IPS-18a (cell line): ENCODE data around the gene RBBP4.
"Not testable (repeated sequence)": the region's sequence is repeated elsewhere in the genome, so short reads cannot be mapped to it uniquely, and the experiment has no call there.

ENCODE experiments used
- H3K27ac ChIP-seq: one replicate; pipeline ENCODE4 v1.5.1; 2013; ENCODE audit warnings: low read length
- H3K27me3 ChIP-seq: one replicate; pipeline ENCODE4 v1.6.1; 2013; ENCODE audit warnings: mild to moderate bottlenecking, low read length; ENCODE audit not compliant: control insufficient read depth, insufficient read depth
- H3K36me3 ChIP-seq: one replicate; pipeline ENCODE4 v1.6.1; 2013; ENCODE audit warnings: low read depth, low read length; ENCODE audit not compliant: control insufficient read depth
- H3K4me1 ChIP-seq: one replicate; pipeline ENCODE4 v1.6.1; 2013; ENCODE audit warnings: low read depth, low read length; ENCODE audit not compliant: control insufficient read depth
- H3K4me3 ChIP-seq: one replicate; pipeline ENCODE4 v1.5.1; 2013; ENCODE audit warnings: low read length
- H3K9ac ChIP-seq: one replicate; pipeline ENCODE4 v1.6.1; 2013; ENCODE audit warnings: mild to moderate bottlenecking, low read length, moderate library complexity
- H3K9me3 ChIP-seq: one replicate; pipeline ENCODE4 v1.6.1; 2013; ENCODE audit warnings: low read depth, low read length; ENCODE audit not compliant: control insufficient read depth

Gene RBBP4

DNA sequence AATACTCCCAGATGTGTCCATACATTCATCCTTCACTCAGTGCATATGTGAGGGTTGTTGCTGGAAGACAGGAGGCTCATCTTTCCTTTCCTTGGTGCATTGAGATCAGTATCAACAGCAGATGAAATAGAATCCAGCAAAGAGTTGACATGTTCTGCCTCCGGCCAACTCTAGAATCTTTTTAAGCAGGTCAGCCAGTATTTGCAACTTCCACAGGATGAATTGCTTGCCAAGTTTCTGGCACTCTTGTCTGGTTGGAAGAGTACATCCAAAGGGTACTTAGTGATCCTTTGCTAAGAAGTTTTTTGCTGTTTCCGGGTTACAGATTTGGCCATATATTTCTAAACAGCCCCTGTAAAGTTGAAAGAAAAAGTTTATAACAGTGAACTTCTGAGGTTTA lies 30.5 kb downstream of the RBBP4 start:
- Histone ChIP-seq H3K9ac (no peak overlapping the region), H3K27me3 (no peaks in the 10 kb centered on the region), H3K36me3 (peaks cover 93% of the 10 kb centered on the region), H3K27ac (no peak overlapping the region), H3K9me3 (no peaks in the 10 kb centered on the region), H3K4me1 (no peaks in the 10 kb centered on the region), H3K4me3 (no peak overlapping the region)

DNA sequence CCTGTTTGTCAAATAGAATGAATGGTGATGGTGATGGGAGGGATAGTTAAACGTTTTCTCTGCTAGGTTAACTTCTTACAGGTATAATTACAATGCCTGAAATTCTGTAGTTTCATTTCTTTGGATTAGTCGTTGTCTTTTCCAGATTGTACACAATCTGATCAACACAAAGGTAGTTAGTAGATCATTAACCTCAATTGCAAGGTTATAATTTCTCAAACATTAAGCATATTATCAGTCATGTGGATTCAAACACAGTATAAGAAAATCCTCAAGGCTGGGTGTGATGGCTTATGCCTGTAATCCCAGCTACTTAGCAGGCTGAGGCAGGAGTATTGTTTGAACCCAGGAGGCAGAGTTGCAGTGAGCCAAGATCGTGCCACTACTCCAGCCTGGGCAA lies 31.0 kb downstream of the RBBP4 start:
- no peaks in the 10 kb centered on the region for H3K4me1 ChIP-seq
- H3K36me3 ChIP-seq: peaks cover 88% of the 10 kb centered on the region
- no peaks in the 10 kb centered on the region for H3K9me3 ChIP-seq
- H3K27ac ChIP-seq: no peak overlapping the region
- no peak overlapping the region for H3K9ac ChIP-seq
- no peaks in the 10 kb centered on the region for H3K27me3 ChIP-seq
- H3K4me3 ChIP-seq: no peak overlapping the region

DNA sequence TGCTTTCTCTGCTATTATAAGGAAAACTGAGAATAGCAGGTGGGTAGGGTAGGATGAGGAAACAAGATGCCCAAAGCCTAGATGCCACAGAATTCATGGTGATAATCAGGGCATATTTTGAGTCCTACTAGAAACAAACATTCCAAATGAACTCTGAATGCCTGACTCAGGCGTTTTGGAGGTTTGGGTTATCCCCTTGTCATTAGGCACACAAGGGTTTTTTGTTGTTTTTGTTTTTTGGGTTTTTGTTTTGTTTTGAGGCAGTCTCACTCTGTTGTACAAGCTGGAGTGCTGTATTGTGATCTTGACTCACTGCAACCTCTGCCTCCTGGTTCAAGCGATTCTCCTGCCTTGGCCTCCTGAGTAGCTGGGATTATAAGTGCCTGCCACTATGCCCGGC lies 32.4 kb downstream of the RBBP4 start:
- H3K36me3 ChIP-seq: peaks cover 75% of the 10 kb centered on the region
- no peak overlapping the region for H3K27ac ChIP-seq
- no peak overlapping the region for H3K9ac ChIP-seq
- no peak overlapping the region for H3K4me3 ChIP-seq
- H3K9me3 ChIP-seq: no peaks in the 10 kb centered on the region
- no peaks in the 10 kb centered on the region for H3K4me1 ChIP-seq
- H3K27me3 ChIP-seq: no peaks in the 10 kb centered on the region

DNA sequence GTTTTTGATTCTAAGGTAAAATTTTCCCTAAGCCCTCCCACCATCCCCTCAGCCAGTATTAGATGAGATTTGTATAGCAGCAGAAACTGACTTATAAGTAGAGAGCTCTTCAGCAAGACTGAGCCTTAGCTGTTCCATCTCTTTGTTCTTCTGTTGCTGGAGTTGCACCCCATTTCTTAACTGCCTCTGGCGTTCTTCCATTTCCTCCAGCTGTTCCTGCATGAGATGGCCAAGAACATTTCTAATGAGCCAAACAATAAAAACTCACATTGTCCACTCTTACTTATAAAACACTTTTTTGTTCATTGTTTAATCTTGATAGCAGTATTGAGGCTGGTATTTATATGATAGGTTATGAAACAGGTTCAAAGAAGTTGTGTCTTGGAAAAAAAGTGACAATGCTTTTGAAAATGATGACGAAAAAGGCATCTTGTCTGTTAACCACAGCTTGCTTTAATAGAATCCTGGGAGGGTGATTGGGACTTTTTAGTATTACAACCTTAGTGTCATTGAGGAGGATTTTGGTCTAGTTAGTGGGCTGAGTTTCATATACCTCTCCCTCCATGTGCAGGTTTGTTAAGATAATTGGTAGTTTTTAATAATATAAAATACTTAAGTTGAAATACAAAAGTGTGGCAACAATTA lies 33.3 kb downstream of the RBBP4 start:
- Histone ChIP-seq H3K27ac (no peak overlapping the region), H3K9ac (no peak overlapping the region), H3K4me1 (no peaks in the 10 kb centered on the region), H3K4me3 (no peak overlapping the region), H3K27me3 (no peaks in the 10 kb centered on the region), H3K36me3 (peaks cover 66% of the 10 kb centered on the region), H3K9me3 (no peaks in the 10 kb centered on the region)

DNA sequence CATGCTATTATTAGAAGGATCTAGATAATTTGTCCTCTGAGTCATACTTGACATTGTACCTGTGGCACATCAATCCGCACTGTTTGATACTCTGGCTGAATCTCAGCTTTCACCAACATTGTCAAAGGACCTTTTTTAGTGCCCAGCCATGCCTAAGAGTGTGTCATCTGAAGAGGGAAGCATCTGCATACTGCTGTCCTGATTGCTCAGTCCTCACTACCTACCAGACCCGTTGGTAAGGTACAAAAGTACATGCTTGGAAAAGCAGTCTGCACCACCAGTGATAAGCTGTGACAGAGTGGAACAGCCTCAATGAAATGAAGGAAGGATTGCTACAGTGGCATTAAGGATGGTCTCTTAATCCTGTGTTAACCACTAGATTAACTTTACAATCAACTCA lies 34.5 kb downstream of the RBBP4 start:
- Histone ChIP-seq H3K4me1 (no peaks in the 10 kb centered on the region), H3K9ac (no peak overlapping the region), H3K27ac (no peak overlapping the region), H3K36me3 (peaks cover 56% of the 10 kb centered on the region), H3K27me3 (no peaks in the 10 kb centered on the region), H3K9me3 (no peaks in the 10 kb centered on the region), H3K4me3 (no peak overlapping the region)

DNA sequence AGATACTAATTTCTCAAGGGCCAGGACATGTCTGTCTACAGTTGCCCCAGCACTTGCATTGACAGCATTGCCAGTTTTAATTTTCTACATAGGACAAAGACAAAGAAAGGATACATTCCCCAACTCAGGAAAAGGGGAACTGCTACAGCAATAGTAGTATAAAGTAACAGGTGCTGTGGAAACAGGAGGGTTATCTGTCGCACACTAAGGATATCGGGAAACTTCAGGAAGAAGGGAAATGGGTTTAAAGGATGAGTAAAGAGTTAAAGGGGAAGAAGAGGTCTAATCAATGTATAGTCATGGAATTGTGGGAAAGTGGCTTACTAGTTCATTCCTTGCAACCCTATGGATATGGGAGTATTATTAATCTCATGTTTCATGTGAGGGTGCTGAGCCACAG lies 35.4 kb downstream of the RBBP4 start:
- H3K9me3 ChIP-seq: no peaks in the 10 kb centered on the region
- no peak overlapping the region for H3K9ac ChIP-seq
- no peaks in the 10 kb centered on the region for H3K27me3 ChIP-seq
- peaks cover 48% of the 10 kb centered on the region for H3K36me3 ChIP-seq
- no peaks in the 10 kb centered on the region for H3K4me1 ChIP-seq
- H3K4me3 ChIP-seq: no peak overlapping the region
- no peak overlapping the region for H3K27ac ChIP-seq

DNA sequence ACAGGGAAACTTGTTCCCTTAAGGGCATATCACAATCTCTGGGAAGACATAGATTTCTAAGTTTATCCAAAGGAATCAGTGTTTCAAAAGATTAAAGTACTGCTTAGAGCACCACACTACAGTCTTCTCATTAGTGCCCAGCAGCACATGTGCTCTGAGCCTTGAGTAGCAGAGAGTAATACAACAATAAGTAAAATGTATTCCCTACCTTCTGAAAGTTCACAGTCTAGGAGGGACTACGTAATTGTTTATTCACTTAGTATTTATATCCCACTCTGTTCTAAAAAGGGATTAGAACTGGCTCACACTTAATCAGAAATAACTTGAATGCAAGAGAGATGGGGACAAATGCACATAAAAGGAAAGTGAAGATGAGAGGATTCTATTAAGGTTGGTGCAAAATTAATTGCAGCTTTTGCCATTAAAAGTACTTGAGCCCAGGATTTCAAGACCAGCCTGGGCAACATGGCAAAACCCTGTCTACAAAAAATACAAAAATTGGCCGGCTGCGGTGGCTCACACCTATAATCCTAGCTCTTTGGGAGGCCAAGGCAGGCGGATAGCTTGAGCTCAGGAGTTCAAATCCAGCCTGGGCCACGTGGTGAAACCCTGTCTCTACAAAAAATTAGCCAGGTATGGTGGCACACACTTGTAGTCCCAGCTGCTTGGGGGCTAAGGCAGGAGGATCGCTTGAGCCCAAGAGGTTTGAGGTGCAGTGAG lies 42.6 kb downstream of the RBBP4 start:
- Histone ChIP-seq H3K4me3 (no peak overlapping the region), H3K9me3 (no peaks in the 10 kb centered on the region), H3K36me3 (no peaks in the 10 kb centered on the region), H3K27ac (no peak overlapping the region), H3K27me3 (no peaks in the 10 kb centered on the region), H3K4me1 (no peaks in the 10 kb centered on the region), H3K9ac (no peak overlapping the region)

DNA sequence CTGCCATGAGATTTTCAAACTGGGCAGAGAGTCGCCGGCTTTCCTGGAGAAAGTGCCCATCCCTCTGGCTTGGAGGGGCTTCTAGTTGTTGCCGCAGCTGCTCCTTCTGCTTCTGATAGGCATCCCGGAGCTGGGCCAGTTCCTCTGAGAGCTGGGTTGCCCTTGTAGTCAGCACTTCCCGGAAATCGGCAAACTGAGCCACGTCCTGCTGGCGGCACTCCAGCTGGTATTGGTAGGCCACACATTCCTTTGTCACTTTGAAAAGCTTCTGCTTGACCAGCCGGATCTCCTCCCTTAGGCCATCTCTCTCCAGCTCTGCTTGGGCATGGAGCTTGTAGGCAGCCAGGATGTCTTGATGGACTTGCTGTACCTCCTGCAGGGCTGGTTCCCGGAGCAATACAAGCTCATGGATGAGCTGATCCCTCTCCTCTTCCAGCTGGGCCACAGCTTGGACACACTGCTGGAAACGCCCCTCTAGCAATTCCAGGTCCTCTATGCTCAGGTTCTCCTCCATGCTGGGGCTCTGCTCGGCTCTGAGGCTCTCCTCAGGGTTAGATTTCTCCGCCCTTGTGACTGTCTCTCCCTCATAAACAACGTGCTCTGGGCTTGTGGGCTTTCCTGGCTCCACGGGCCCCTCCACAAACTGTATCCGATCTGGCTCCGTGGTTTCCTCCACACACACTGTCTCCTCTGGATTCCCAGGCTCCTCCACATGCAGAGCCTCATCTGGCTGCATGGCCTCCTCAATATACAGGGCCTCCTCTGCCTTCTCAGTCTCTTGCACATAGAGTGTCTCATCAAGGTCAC lies 44.3 kb downstream of the RBBP4 start:
- no peaks in the 10 kb centered on the region for H3K27me3 ChIP-seq
- H3K9ac ChIP-seq: no peak overlapping the region
- no peaks in the 10 kb centered on the region for H3K4me1 ChIP-seq
- no peaks in the 10 kb centered on the region for H3K9me3 ChIP-seq
- H3K4me3 ChIP-seq: no peak overlapping the region
- H3K27ac ChIP-seq: no peak overlapping the region
- H3K36me3 ChIP-seq: no peaks in the 10 kb centered on the region

DNA sequence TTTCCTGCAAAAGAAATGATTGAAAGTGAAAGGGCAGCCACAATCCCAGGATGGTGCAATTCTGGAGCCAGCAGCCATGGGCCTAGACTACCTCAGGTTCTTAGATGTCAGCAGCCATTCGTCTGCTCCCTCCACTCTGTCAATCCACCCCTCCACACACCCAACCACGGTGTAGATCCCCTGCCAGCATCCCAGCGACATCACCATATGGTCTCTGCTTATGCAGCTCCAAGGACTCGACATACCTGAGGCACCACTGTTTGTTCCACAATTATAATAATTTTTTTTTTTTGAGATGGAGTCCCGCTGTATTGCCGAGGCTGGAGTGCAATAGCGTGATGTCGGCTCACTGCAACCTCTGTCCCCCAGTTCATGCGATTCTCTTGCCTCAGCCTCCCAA lies 45.0 kb downstream of the RBBP4 start:
- no peaks in the 10 kb centered on the region for H3K4me1 ChIP-seq

DNA sequence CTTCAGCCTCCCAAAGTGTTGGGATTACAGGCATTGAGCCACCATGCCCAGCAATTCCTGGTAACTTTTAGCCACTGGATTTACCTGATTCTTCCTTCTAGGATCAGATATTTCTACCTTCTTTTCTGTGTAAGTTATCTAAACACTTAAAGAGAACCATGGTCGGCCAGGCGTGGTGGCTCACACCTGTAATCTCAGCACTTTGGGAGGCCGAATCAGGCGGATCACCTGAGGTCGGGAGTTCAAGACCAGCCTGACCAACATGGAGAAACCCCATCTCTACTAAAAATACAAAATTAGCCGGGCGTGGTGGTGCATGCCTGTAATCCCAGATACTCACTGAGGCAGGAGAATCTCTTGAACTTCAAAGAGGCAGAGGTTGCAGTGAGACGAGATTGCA lies 46.0 kb downstream of the RBBP4 start:
- H3K4me3 ChIP-seq: not testable (repeated sequence)

More for the DNA sequence above, 45.0 kb downstream of the RBBP4 start:
- H3K36me3 ChIP-seq: no peaks in the 10 kb centered on the region
- H3K9me3 ChIP-seq: no peaks in the 10 kb centered on the region
- H3K4me3 ChIP-seq: no peak overlapping the region
- no peaks in the 10 kb centered on the region for H3K27me3 ChIP-seq
- no peak overlapping the region for H3K9ac ChIP-seq
- no peak overlapping the region for H3K27ac ChIP-seq

DNA sequence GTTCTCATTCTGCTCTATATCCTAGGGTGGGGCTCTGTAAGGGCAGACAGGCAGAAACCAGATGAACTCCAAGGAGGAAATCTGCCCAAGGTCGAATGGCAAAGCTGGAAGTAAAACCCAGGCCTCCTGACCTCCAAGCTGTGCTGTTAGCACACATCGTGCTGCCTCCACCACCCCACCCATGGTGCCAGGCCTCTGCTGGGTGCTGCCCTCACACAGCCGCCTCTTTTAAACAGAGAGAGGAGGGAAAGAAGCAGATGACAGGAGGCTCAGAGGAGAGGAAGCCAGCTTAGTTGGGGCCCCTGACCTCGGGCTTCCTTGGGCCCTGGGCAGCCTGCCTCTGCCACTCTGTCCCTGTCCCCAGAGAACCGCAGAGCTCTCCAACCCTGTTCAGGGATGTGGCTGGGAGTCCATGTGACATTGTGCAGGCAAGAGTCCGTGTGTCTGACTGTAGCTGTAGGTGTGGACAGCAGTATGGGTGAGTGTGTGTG lies 50.5 kb downstream of the RBBP4 start:
- Histone ChIP-seq H3K4me1 (peaks cover 4% of the 10 kb centered on the region), H3K27ac (no peak overlapping the region), H3K27me3 (peaks cover 33% of the 10 kb centered on the region), H3K9ac (no peak overlapping the region), H3K36me3 (no peaks in the 10 kb centered on the region), H3K9me3 (no peaks in the 10 kb centered on the region), H3K4me3 (no peak overlapping the region)

More for the DNA sequence above, 46.0 kb downstream of the RBBP4 start:
- H3K36me3 ChIP-seq, H3K9ac ChIP-seq, H3K9me3 ChIP-seq, H3K27me3 ChIP-seq, H3K4me1 ChIP-seq, H3K27ac ChIP-seq: not testable (repeated sequence)
